Measurements from ENCODE around the gene NRCAM. TPM values are rescaled to one million over a fixed set of nuclear protein-coding genes. Genes with fewer than 3 reads are reported as not detected.

NRCAM gene
- total RNA-seq, 1 donor from 2014 or later: 2.0 TPM

DNA sequence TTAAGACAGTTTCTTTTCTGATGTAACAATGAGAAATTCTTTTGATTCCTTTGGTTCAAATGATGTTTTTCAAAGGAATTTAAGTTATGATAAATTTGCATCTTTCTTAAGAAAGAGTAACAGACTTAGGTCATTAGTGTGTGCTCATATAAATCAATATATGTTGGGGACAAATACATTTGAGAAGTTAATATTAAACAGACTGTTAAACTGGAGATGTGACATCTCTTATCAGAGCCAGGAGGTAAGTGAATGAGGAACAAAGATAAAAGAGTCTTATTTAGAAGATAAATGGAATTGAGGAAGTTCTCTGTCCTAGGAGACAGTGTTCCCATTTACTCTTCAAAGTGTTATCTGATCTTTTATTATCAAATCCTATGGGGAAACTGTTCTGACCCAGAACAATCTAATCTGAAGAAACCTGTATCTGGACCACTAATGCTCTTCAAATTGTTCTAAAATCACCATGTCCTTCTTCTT, 221.2 kb downstream of the NRCAM start:
- ATAC-seq (no peak), DNase-seq (no peak)
- H3K27me3 ChIP-seq: no peaks in the 10 kb centered on the region
- TF ChIP-seq, protein P1, sequence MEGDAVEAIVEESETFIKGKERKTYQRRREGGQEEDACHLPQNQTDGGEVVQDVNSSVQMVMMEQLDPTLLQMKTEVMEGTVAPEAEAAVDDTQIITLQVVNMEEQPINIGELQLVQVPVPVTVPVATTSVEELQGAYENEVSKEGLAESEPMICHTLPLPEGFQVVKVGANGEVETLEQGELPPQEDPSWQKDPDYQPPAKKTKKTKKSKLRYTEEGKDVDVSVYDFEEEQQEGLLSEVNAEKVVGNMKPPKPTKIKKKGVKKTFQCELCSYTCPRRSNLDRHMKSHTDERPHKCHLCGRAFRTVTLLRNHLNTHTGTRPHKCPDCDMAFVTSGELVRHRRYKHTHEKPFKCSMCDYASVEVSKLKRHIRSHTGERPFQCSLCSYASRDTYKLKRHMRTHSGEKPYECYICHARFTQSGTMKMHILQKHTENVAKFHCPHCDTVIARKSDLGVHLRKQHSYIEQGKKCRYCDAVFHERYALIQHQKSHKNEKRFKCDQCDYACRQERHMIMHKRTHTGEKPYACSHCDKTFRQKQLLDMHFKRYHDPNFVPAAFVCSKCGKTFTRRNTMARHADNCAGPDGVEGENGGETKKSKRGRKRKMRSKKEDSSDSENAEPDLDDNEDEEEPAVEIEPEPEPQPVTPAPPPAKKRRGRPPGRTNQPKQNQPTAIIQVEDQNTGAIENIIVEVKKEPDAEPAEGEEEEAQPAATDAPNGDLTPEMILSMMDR (IDR thresholded peaks at IDR 0.05): no peak
- H3K27ac ChIP-seq: no peak overlapping the region
- H3K4me1 ChIP-seq: no peaks in the 10 kb centered on the region
- no peak overlapping the region for H3K4me3 ChIP-seq
- H3K9me3 ChIP-seq: no peaks in the 10 kb centered on the region
- no peaks in the 10 kb centered on the region for H3K36me3 ChIP-seq
- intact Hi-C loops (cut with DNase I): no loop called here

GRCh38 chr7:108234281-108234680, 222.0 kb downstream of the NRCAM start:
- H3K27me3 ChIP-seq: no peaks in the 10 kb centered on the region
- H3K27ac ChIP-seq: no peak overlapping the region
- no peaks in the 10 kb centered on the region for H3K9me3 ChIP-seq
- no peak overlapping the region for H3K4me3 ChIP-seq
- TF ChIP-seq, protein P1 (IDR thresholded peaks at IDR 0.05): no peak
- ATAC-seq: no peak
- intact Hi-C loops (cut with DNase I): no loop called here
- no peaks in the 10 kb centered on the region for H3K4me1 ChIP-seq
- DNase-seq: no peak
- H3K36me3 ChIP-seq: no peaks in the 10 kb centered on the region

DNA sequence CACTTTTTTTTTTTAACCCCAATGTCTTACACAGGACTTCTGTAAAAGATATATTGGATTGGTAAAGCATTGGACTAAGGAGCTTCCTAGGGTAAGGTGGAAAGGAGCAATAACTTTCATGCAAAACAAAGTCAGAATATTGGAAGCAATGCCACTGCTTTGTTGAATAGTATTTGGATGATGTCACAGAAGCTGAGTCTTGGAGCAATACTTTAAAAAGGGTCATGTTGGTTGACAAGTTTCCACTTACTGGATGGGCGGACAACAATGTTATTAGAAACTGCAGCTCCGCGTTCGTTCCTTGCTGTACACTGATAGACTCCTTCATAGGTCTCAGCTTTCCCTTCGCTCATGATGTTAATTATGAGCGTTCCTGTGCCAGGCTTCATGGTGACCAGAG, 224.2 kb downstream of the NRCAM start:
- TF ChIP-seq, protein P1 (IDR thresholded peaks at IDR 0.05): no peak
- ATAC-seq: no peak
- intact Hi-C loops (cut with DNase I): no loop called here
- DNase-seq: no peak
- H3K4me1 ChIP-seq: no peaks in the 10 kb centered on the region
- no peaks in the 10 kb centered on the region for H3K27me3 ChIP-seq
- H3K9me3 ChIP-seq: no peaks in the 10 kb centered on the region
- H3K36me3 ChIP-seq: no peaks in the 10 kb centered on the region
- H3K27ac ChIP-seq: no peak overlapping the region
- no peak overlapping the region for H3K4me3 ChIP-seq

GRCh38 chr7:108231221-108231620, 225.0 kb downstream of the NRCAM start:
- Histone ChIP-seq H3K27me3 (no peaks in the 10 kb centered on the region), H3K27ac (no peak overlapping the region), H3K4me3 (no peak overlapping the region), H3K4me1 (no peaks in the 10 kb centered on the region), H3K36me3 (no peaks in the 10 kb centered on the region), H3K9me3 (no peaks in the 10 kb centered on the region)
- DNase-seq (no peak), ATAC-seq (no peak)
- intact Hi-C loops (cut with DNase I): no loop called here
- TF ChIP-seq, protein P1 (IDR thresholded peaks at IDR 0.05): no peak

DNA sequence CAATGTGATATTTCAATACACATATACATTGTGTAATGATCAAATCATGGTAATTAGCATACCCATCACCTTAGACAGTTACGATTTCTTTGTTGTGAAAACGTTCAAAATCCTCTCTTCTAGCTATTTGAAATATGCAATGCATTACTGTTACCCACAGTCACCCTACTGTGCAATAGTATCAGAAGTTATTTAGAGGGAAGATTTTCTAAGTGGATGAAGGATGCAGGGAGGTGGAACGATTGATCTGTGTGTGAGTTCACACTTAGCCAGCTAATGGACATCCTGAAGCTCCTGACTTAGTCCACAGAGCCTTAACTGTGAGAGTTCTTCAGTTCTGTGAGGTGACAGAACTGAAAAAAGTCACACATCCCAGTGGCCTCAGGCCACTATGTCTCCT, 228.9 kb downstream of the NRCAM start:
- DNase-seq (no peak), ATAC-seq (no peak)
- no peaks in the 10 kb centered on the region for H3K27me3 ChIP-seq
- intact Hi-C loops (cut with DNase I): no loop called here
- TF ChIP-seq, protein P1 (IDR thresholded peaks at IDR 0.05): no peak
- H3K4me3 ChIP-seq: no peak overlapping the region
- no peak overlapping the region for H3K27ac ChIP-seq
- H3K9me3 ChIP-seq: no peaks in the 10 kb centered on the region
- no peaks in the 10 kb centered on the region for H3K4me1 ChIP-seq
- no peaks in the 10 kb centered on the region for H3K36me3 ChIP-seq

- no peaks in the 10 kb centered on the region for H3K27me3 ChIP-seq
- DNase-seq (no peak), ATAC-seq (no peak)
- TF ChIP-seq, protein P1 (IDR thresholded peaks at IDR 0.05): no peak
- no peaks in the 10 kb centered on the region for H3K9me3 ChIP-seq
- H3K36me3 ChIP-seq: no peaks in the 10 kb centered on the region
- H3K4me1 ChIP-seq: no peaks in the 10 kb centered on the region
- H3K27ac ChIP-seq: no peak overlapping the region
- intact Hi-C loops (cut with DNase I): no loop called here
- H3K4me3 ChIP-seq: no peak overlapping the region
These were observed 229.4 kb downstream of the NRCAM start for GRCh38 chr7:108226816-108227299.

All from upper lobe of right lung (tissue), 1 donor.